Medulla oblongata (tissue), 1 donor: ENCODE measurements around the gene NRM.

Experiments
- DNase-seq: peaks from one replicate; pipeline ENCODE4 v3.0.0-alpha.2; 2015; ENCODE audit errors: extremely low spot score

The NRM gene

GRCh38 chr6:30688569-30688968, 2.2 kb downstream of the NRM start:
- DNase-seq: no peak

- DNase-seq: peak; percentile 22
Measured at GRCh38 chr6:30687659-30688431, 2.9 kb downstream of the NRM start.

GRCh38 chr6:30686908-30687658, 3.7 kb downstream of the NRM start:
- DNase-seq: peak; percentile 72

- DNase-seq: peak; percentile 75
Measured at GRCh38 chr6:30686009-30686907, 4.5 kb downstream of the NRM start, which contains the start of gene PPP1R18. TSS of gene PPP1R18 (minus strand) at chr6:30686645. CDS start at chr6:30686018, 627 bp downstream.

GRCh38 chr6:30685157-30686008, 5.4 kb downstream of the NRM start:
- DNase-seq: no peak

- DNase-seq: peak; percentile 50
Measured at GRCh38 chr6:30684386-30685156, 6.2 kb downstream of the NRM start.

- DNase-seq: no peak
Measured at GRCh38 chr6:30683980-30684338, 6.8 kb downstream of the NRM start.

GRCh38 chr6:30683183-30683979, 7.4 kb downstream of the NRM start:
- peak; percentile 23 for DNase-seq

- DNase-seq: peak; percentile 77
Measured at GRCh38 chr6:30682143-30683117, 8.4 kb downstream of the NRM start.

- DNase-seq: no peak
Measured at GRCh38 chr6:30681766-30682142, 9.0 kb downstream of the NRM start.

GRCh38 chr6:30679765-30680535, 10.8 kb downstream of the NRM start:
- no peak for DNase-seq

GRCh38 chr6:30678964-30679726, 11.6 kb downstream of the NRM start:
- DNase-seq: peak; percentile 86

- no peak for DNase-seq
Measured at GRCh38 chr6:30676660-30677285, 14.0 kb downstream of the NRM start.

GRCh38 chr6:30672445-30673253, 18.1 kb downstream of the NRM start, which contains the start of gene DHX16:
TSS of gene DHX16 (minus strand) at chr6:30673006. CDS start at chr6:30672841, 165 bp downstream.
- peak; percentile 96 for DNase-seq
